ENCODE results near the gene ZNF416.

Gene ZNF416

GRCh38 chr19:57578487-57579205 is at the start of gene ZNF416:
Gene ZNF416 (minus strand): TSS chr19:57578911. CDS start chr19:57578704, 207 bp downstream.
- peak; percentile 99 for DNase-seq

- no peak for DNase-seq
Measured at GRCh38 chr19:57623091-57623490, 44.4 kb upstream of the ZNF416 start.

GRCh38 chr19:57620673-57621348 is 42.1 kb upstream of the ZNF416 start:
- no peak for DNase-seq

GRCh38 chr19:57615346-57615745 is 36.6 kb upstream of the ZNF416 start:
- no peak for DNase-seq

- peak; percentile 90 for DNase-seq
Measured at GRCh38 chr19:57613941-57614743, 35.4 kb upstream of the ZNF416 start, which contains the start of gene ZNF134. Gene ZNF134 (plus strand): TSS chr19:57614242. CDS start chr19:57619469, 5,227 bp downstream.

- no peak for DNase-seq
Measured at GRCh38 chr19:57611113-57611512, 32.4 kb upstream of the ZNF416 start.

- DNase-seq = no peak
Measured at GRCh38 chr19:57606931-57607330, 28.2 kb upstream of the ZNF416 start.

- DNase-seq = peak; percentile 82
Measured at GRCh38 chr19:57599761-57600383, 21.2 kb upstream of the ZNF416 start, which contains the start of gene ZNF530. Gene ZNF530 (plus strand): TSS chr19:57599885. CDS start chr19:57604346, 4,461 bp downstream.

- DNase-seq = no peak
Measured at GRCh38 chr19:57599377-57599760, 20.7 kb upstream of the ZNF416 start.

GRCh38 chr19:57587529-57587928 is 8.8 kb upstream of the ZNF416 start:
- DNase-seq = peak; percentile 80

GRCh38 chr19:57583521-57584416 is 5.1 kb upstream of the ZNF416 start, which contains the start of gene ZIK1:
Gene ZIK1 (plus strand): TSS chr19:57584145. CDS start chr19:57584357, 212 bp downstream.
- DNase-seq = peak; percentile 64

GRCh38 chr19:57583104-57583520 is 4.4 kb upstream of the ZNF416 start:
- DNase-seq = no peak

- DNase-seq = no peak
Measured at GRCh38 chr19:57576661-57577060, 2.0 kb downstream of the ZNF416 start.

GRCh38 chr19:57572415-57572947 is 6.2 kb downstream of the ZNF416 start:
- no peak for DNase-seq

- no peak for DNase-seq
Measured at GRCh38 chr19:57570707-57571106, 8.0 kb downstream of the ZNF416 start.

GRCh38 chr19:57566396-57567265 is 12.1 kb downstream of the ZNF416 start:
- DNase-seq = peak; percentile 9

- no peak for DNase-seq
Measured at GRCh38 chr19:57563547-57563946, 15.2 kb downstream of the ZNF416 start.

- DNase-seq = peak; percentile 39
Measured at GRCh38 chr19:57560049-57560491, 18.6 kb downstream of the ZNF416 start.

GRCh38 chr19:57559404-57560025 is 19.2 kb downstream of the ZNF416 start, which contains the start of gene ZNF550:
Gene ZNF550 (minus strand): TSS chr19:57559863. CDS start chr19:57559682, 181 bp downstream.
- peak; percentile 86 for DNase-seq

GRCh38 chr19:57559008-57559403 is 19.7 kb downstream of the ZNF416 start:
- DNase-seq = peak; percentile 8

All from HCEC 1CT (cell line).